Glomerular visceral epithelial cell (primary cell): ENCODE measurements around the gene AGPAT4.
"Not testable (repeated sequence)": the region's sequence is repeated elsewhere in the genome, so short reads cannot be mapped to it uniquely, and the experiment has no call there.

Experiments
- DNase-seq: peaks from one replicate; pipeline ENCODE4 v3.0.0-alpha.2; 2016; ENCODE audit errors: extremely low spot score

Gene AGPAT4, protein sequence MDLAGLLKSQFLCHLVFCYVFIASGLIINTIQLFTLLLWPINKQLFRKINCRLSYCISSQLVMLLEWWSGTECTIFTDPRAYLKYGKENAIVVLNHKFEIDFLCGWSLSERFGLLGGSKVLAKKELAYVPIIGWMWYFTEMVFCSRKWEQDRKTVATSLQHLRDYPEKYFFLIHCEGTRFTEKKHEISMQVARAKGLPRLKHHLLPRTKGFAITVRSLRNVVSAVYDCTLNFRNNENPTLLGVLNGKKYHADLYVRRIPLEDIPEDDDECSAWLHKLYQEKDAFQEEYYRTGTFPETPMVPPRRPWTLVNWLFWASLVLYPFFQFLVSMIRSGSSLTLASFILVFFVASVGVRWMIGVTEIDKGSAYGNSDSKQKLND

DNA sequence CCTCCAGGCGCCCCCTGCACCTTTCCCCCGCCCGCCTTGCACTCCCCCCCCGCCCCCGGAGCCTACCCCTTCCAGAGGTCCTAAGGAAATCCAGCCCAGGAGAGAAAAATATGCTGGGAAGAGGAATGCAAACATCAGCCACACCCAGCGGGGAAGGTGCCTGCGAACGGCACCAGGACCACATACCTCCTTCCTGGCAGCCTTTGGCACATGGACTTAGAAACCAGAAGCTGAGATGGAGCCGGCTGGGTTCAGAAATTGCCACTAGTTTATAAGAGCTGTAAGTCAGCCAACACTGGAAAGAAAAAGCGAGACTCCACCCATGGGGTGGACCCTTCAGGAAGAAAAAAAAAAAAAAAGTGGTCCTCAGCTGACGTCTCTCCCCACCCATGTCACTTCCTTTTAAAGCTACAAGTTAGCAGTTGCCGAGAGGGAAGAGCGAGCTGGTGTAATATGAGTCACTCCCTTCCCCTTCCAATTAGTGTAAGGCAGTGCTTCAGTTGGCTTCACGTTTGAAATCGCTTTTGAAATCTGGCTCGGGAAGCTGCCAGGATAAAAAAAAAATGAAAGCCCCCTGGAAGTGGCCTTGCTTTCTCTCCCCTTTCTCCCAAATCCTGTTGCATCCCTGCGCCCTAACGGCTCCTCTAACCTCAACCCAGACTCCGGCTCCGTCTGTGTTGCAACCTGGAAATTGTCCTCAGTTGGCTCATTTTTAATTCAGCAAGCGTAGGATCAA lies at the start of gene AGPAT4:
AGPAT4 (minus strand) TSS at position 310 of the 736 bp plus-strand sequence. CDS start 41,848 bp downstream, outside the sequence.
- DNase-seq = peak; percentile 97

DNA sequence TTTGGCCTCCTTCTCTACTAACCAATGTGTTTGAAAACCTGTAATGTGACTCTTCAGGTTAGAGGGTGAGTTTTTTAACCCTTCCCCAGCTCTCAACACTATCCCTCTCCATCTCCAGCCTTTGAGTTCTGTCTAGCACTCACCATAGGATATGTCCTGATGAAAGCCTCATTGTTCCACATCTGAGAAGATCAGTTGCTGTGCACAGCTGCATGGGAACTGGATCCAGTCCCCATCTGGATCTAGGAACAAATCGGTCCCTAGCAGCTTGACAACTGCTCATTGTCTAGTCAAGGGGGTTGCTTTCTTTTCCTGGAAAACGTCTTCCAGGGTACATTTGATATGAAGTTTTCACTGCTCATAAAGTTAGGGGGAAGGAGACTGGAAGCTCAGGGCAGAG lies 45.4 kb upstream of the AGPAT4 start:
- DNase-seq = no peak

DNA sequence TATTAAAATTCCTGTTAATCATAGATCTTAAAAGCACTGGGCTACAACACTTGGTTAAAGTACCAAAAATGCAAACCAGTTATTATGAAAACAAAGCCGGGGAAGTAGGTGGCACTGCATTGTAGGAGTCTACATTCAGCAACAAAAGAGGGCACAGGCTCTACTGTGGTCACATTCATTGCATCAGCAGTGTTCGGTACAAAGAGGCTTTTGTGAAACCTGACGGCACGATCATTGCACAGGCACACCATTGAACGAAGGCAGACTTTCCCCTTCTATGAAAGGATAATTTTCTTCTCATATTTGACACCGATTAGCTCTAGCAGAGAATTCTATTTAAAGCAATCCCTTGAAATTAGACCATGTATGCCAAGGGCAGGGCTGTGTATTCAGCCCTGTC lies 44.6 kb upstream of the AGPAT4 start:
- DNase-seq = no peak

DNA sequence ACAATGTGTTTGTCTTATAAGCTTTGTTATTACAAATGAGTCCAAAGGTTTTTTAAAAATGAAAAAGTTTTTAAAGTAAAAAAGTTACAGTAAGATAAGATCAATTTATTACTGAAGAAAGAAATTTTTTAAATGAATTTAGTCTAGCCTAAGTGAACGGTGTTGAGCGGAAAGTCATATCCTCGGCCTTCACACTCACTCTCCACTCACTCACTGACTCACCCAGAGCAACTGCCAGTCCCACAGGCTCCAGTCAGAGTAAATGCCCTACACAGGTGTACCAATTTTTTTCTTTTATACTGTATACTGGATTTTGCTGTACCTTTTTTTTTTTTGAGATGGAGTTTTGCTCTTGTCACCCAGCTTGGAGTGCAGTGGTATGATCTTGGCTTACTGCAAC lies 42.7 kb upstream of the AGPAT4 start:
- DNase-seq = no peak

GRCh38 chr6:161315246-161315917 lies 41.5 kb upstream of the AGPAT4 start:
- not testable (repeated sequence) for DNase-seq

DNA sequence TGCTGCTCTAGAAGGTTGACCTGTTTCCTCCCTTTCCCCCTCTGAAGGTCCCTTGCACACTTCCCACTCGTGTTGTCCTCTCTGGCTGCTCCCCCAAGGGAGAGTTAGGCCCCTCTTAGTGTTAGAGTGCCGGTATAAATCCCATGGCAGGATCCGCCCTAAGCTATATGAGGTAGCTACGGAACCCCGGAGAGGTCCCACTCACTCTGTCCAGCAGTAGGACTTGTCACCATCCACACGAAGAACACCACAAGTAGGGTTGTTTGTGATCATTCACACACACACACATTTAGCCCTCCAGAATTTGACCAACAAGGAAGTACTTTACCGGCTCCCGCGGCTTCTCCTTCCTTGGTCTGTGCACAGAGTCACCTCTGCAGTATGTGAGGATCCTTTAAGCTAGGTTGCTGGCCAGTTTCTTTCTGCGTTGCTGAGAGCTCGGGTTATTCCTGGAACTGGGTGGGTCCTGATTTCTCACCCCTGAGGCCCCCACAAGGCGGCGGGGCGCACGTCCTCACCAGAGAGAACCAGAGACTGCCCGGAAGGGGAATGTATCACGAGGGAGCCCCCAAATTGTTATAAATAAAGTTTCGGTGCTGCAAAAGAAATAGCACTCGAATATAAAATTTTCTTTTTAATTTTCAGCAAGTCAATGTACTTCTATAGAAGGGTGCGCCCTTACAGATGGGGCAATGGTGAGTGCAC lies 40.8 kb upstream of the AGPAT4 start:
- not testable (repeated sequence) for DNase-seq

DNA sequence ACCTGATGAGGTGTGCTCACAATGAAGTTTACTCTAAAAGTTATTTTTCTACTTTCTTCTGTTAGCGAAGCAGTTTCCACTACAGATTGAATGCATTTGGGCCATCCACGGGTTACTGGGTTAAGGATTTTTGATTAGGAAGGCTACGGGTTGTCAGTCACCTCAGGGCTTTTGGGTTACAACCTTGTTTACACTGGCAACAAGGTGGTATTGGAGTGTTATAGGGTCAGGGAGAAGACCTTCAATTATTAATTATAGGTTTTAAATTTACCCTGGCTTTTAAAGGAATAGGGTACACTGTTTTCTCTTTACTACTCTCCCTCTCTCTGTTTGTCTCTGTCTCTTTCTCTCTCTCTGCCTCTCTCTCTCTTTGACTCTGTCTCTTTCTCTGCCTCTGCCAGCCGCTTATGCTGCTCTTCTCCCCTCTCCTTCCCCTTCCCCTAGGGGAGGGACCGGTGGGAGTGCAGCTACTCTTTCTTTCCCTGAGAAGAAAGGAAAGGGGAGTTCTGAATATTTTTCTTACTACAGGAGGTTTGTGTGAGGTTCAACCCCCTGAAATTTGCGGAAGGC lies 40.2 kb upstream of the AGPAT4 start:
- DNase-seq = no peak

DNA sequence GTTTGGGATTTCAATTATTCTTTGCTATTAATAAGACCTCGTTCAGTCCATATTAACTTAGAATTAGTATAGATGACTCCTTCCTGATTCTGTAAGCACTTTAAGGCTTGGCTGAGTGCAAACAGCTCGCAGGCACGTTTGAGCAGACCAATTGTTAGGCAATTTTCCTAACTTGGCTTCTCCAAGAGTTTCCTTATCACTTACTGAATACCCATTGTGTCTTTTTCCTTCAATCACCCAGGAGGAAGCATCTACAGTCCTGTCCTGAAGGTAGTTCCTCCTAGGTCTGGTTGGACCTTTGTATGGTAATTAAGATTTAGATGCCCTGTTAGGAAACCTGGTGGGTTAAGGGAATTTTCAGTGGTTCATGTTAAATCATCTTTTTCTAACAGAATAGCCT lies 39.6 kb upstream of the AGPAT4 start:
- DNase-seq = not testable (repeated sequence)

DNA sequence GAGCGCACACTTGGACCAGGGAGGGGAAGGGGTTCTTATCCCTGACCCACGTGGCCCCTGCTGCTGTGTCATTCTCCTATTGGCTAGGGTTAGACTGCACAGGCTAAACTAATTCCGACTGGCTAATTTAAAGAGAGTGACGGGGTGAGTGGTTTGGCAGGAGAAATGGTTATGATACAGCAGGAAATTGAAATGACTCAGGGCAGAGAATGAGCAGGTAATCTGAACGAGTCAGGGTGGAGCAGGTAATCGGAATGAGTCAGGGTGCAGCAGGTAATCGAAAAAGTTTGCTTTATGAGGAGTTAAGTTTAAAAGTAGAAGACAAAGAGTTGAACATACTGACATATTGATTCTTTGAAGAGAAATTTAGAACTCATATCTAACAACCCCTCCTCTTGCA lies 35.9 kb upstream of the AGPAT4 start:
- not testable (repeated sequence) for DNase-seq

DNA sequence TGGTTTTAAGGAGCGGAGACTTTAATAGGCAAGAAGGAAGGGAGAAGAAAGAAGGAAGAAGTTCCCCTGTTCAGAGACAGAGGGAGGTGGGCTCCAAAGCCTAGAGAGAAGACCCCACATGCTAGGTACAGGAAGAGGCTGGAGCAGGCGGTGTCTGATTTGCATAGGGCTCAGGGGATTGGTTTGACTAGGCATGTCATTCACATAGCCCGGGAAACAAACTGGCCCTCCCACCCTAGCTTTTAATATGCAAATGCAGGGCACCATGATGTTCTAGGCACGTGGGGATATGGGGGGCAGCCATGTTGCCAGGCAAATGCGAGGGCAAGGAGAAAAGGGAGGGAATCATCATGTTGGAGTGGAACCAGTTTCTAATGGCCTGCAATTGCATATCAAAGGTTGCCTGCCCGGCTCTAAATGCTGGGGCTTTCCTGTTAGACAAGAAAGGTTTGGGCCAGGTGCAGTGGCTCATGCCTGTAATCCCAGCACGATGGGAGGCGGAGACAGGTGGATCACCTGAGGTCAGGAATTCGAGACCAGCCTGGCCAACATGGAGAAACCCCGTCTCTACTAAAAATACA lies 34.3 kb upstream of the AGPAT4 start:
- DNase-seq = no peak

- DNase-seq = no peak
Measured at GRCh38 chr6:161305860-161306259, 32.0 kb upstream of the AGPAT4 start.

DNA sequence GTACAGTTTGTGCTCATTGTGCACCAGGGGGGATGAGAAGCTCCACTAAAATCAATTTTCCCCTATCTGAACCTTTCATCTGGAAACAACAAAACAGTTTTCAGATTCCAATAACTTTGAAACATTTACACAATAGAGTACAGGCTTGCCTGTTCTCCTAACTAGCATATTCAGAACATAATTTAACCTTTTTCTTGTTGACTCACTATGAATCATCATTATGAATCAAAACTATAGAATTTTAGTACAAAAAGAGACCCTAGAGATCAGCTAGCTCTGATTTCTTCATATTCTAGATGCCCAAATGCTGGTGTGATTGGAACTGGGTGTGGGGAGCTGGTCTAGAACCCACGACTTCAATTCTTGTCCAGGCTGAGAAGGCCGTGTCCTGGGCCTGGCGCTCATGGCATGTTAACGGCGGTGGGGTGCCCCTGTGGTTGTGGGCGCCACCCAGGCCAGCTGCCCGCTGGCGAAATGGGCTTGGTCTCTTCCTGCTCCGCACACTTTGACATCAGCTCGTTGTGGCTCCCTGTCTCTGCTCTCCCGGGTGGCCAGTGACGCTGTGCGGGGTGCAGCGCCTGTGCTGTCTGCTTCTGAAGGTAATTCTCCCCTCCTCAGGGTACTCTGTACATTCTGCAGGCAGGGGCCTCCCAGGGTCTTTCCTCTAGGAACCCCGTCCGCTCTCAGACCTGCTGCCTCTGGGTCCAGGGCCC lies 29.9 kb upstream of the AGPAT4 start:
- DNase-seq = no peak

GRCh38 chr6:161302949-161303348 lies 29.1 kb upstream of the AGPAT4 start:
- DNase-seq = no peak

GRCh38 chr6:161301338-161301737 lies 27.5 kb upstream of the AGPAT4 start:
- DNase-seq = peak; percentile 61

DNA sequence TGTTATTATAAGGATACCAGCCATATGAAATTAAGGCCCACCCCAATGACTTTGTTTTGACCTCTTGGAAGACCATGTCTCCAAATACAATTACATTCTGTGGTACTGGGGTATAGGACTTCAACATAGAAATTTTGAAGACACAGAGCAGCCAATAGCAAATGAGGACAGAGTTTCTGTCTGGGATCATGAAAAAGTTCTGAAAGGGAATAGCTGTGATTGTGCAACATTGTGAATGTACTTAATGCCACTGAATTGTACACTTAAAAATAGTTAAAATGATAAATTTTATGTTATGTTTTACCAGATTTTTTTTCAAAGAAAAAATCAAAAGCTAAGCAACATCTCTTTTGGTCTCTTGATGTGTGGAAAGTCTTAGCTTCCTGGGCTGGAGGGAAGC lies 27.0 kb upstream of the AGPAT4 start:
- DNase-seq = no peak

GRCh38 chr6:161299726-161300125 lies 25.9 kb upstream of the AGPAT4 start:
- DNase-seq = no peak

DNA sequence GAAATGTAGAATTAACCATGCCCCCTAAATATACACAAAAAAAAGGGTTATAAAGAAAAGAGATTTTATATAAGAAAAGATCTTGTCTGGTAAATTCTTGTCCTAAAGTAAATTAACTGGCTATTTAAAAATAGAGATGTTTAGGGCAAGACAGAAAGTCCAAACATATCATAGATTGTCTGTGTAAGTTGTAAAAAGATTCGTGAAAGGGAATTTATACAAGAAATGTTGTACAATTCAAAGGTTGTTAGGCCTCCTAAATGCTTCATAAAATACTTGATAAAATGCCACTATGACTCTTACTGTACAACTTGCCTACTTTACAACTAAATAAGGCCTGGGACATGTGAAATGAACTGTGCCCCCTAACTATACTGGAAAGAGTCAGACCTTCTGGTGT lies 21.9 kb upstream of the AGPAT4 start:
- DNase-seq = no peak

DNA sequence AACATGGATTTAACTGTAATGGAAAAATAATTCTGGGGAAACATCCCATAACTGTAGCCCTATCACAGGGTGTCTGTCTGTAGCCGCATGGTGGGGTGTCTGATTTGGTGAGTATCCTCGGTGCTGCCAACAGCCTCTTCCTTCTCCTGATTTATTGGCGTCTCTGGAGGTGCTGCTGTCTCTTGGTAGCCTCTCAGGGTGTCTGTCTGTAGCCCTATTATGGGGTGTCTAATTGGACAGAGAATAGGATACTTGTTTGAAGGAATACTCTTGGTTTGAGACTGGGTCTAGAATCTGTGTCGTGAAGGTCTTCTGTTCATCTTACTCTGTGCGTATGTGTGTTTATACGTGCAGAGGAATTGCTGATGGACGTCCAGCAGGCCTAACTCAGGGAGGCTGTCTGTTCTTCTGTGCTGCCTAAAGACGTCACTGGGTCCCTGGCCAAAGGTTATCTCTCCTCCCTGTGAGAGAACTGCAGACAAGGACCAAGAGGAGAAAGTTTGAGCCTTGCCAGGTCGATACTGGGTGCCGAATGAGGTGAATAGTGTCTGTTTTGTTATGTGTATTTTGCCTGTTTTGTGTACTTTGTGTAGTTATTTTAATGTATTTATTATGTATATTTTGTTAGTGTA lies 18.9 kb upstream of the AGPAT4 start:
- no peak for DNase-seq

DNA sequence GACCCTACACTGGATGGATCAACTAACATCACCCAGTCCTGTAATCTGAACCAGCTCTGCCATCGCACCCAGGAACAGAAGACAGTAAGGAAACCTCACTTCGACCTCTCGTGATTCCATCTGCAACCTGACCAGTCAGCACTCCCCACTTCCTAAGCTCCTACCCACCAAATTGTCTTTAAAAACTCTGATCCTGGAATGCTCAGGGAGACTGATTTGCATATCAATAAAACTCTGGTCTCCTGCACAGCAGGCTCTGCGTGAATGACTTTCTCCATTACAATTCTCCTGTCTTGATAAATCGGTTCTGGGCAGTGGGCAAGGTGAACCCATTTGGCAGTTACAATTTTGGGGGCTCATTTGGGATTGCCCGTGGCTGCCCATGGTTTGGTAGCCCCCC lies 18.3 kb upstream of the AGPAT4 start:
- no peak for DNase-seq

GRCh38 chr6:161290751-161291150 lies 16.9 kb upstream of the AGPAT4 start:
- no peak for DNase-seq
